ENCODE results near the gene PSMA4.

- TF ChIP-seq CTCF (IDR thresholded peaks at IDR 0.05): no peak
- TF ChIP-seq POLR2A (IDR thresholded peaks at IDR 0.05): no peak
Measured at GRCh38 chr15:78492872-78493271, 47.4 kb upstream of the PSMA4 start.
